Measurements from ENCODE around the gene PTPN6.

Gene PTPN6

DNA sequence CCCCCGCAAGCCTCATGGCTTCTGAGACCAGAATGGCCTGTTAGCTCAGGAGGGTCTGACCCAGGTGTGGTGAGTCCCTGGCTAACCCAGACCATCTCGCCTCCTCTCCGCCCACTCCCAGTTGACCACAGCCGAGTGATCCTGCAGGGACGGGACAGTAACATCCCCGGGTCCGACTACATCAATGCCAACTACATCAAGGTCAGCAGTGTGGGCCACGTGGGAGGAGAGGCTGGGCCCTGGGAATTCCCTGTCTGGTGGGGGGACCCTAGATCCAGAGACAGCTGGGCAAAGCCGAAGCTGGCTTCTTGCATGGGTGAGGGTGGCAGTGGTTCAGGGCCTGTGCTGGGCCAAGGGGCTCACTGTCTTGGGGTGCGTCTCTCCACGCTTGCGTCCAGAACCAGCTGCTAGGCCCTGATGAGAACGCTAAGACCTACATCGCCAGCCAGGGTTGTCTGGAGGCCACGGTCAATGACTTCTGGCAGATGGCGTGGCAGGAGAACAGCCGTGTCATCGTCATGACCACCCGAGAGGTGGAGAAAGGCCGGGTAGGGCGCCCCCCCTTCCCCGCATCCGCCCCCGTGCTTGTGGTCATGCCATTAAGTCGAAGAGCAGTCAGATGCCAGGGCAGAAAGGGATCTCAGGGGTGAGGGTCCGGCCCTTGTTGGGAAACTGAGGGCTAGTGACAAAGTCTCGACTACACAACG, 5.0 kb downstream of the PTPN6 start:
- TF ChIP-seq, protein P1, sequence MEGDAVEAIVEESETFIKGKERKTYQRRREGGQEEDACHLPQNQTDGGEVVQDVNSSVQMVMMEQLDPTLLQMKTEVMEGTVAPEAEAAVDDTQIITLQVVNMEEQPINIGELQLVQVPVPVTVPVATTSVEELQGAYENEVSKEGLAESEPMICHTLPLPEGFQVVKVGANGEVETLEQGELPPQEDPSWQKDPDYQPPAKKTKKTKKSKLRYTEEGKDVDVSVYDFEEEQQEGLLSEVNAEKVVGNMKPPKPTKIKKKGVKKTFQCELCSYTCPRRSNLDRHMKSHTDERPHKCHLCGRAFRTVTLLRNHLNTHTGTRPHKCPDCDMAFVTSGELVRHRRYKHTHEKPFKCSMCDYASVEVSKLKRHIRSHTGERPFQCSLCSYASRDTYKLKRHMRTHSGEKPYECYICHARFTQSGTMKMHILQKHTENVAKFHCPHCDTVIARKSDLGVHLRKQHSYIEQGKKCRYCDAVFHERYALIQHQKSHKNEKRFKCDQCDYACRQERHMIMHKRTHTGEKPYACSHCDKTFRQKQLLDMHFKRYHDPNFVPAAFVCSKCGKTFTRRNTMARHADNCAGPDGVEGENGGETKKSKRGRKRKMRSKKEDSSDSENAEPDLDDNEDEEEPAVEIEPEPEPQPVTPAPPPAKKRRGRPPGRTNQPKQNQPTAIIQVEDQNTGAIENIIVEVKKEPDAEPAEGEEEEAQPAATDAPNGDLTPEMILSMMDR (IDR thresholded peaks at IDR 0.05) = no peak
- no peak for TF ChIP-seq ZFX (IDR thresholded peaks at IDR 0.05; ENCODE audit: borderline replicate concordance)
- H3K27ac ChIP-seq = no peak overlapping the region

DNA sequence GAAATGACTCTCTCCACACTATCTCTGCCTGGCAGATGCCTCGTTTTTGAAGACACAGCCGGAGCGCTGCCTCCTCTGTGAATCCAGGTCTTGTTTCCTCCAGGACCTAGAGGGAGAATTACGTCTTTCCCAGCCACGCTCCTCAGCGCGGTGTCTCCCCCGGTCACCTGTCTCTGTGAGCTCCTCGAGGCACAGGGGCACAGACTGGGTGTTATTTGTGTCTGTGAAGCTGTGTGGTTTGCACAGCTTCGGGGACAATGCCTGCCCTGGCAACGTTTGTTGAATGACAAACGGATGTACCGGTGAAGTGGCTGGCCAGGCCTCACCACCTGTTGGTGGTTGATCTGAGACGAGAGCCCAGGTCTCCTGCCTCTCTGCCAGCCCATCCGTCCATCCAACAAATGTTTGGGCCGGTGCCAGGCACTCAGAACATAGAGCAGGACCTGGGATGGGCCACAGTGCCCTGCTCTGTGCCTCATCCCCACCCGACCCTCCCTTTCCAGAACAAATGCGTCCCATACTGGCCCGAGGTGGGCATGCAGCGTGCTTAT, 6.1 kb downstream of the PTPN6 start:
- TF ChIP-seq ZFX (IDR thresholded peaks at IDR 0.05; ENCODE audit: borderline replicate concordance) = no peak
- TF ChIP-seq, protein P1 (IDR thresholded peaks at IDR 0.05) = no peak
- H3K27ac ChIP-seq = no peak overlapping the region

- H3K27ac ChIP-seq = no peak overlapping the region
- no peak for TF ChIP-seq ZFX (IDR thresholded peaks at IDR 0.05; ENCODE audit: borderline replicate concordance)
- TF ChIP-seq, protein P1 (IDR thresholded peaks at IDR 0.05) = no peak
These were observed 6.8 kb downstream of the PTPN6 start for GRCh38 chr12:6957741-6958608.

DNA sequence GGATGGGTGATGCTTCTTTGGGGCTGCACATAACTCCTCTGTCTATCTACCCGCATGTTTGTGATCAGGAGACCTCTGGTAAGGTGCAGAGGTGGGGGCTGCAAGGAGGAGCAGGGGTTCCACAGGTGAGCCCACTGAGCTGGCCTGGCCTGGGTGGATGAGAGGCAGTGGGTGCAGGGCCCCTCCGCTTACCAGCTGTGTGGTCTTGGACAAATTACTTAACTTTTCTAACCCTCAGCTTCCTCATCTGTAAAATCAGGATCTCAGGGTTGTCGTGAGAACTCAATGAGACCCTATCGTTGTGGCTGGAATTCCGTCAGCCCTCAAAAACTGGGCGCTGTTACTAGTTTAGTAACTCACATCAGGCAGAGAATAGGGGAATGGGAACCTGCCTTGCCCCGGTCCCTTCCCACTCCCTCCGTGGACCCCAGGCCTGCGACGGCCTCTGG, 7.5 kb downstream of the PTPN6 start:
- TF ChIP-seq, protein P1 (IDR thresholded peaks at IDR 0.05) = no peak
- no peak for TF ChIP-seq ZFX (IDR thresholded peaks at IDR 0.05; ENCODE audit: borderline replicate concordance)
- H3K27ac ChIP-seq = no peak overlapping the region

DNA sequence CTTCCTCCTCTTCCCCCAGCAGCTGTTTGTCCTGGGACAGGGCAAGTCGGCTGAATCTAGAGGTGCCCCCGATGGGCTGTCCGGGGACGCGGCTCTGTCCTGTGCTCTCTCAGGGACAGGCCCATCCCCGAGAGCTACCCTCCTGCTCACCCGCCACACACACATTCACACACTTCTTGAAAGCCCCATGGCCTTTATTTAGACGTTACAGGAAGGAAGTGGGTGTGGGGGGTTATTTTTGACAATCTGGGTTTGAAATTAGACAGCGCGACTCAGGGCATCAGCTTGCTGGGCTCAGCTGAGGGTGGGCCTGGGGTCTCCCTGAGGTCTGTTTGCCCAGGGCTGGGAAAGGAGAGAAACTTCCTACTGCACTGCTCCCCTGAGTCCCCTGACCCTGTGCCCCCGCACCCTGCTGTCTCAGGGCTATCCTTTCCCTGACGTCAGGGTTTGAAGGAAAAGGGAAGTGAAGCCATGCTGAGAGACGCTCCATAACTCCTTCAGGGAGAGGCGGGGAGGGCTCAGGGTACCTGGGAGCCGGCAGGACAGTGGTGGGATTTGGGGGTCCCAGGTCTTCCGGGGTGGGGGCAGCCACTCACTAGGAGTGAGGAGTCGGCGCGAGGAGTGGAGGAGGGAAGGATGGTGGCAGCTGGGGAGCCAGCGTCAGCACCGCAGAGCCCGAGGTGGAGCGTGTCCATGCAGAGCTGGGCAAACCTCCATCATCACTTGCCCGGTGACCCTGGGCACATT, 8.1 kb downstream of the PTPN6 start:
- TF ChIP-seq, protein P1 (IDR thresholded peaks at IDR 0.05) = no peak
- TF ChIP-seq ZFX (IDR thresholded peaks at IDR 0.05; ENCODE audit: borderline replicate concordance) = no peak
- no peak overlapping the region for H3K27ac ChIP-seq

DNA sequence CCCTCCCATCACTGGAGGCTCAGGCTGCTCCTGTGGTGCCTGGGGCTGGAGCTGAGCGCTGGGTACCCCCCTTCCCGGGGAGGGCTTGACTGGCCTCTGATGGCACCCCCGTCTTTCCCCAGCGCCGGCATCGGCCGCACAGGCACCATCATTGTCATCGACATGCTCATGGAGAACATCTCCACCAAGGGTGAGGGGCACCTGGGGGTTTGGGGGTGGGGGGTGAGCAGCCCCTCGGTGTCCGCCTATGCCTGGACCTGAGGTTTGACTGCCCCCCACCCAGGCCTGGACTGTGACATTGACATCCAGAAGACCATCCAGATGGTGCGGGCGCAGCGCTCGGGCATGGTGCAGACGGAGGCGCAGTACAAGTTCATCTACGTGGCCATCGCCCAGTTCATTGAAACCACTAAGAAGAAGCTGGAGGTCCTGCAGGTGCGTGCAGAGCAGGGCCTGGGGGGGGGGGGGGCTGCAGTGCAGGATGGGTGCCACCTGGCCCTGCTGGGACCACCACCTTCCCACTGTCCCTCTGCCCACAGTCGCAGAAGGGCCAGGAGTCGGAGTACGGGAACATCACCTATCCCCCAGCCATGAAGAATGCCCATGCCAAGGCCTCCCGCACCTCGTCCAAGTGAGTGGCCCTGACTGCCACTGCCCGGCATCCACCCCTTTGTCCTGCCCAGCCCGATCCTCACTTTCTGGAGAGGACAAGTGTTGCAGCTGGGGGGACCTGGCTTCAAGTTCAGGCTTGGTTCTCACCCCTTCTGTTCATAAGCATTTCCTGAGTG, 8.8 kb downstream of the PTPN6 start:
- no peak for TF ChIP-seq ZFX (IDR thresholded peaks at IDR 0.05; ENCODE audit: borderline replicate concordance)
- TF ChIP-seq, protein P1 (IDR thresholded peaks at IDR 0.05) = no peak

More for the DNA sequence above, 8.8 kb downstream of the PTPN6 start:
- peak overlapping the region; percentile 100 for H3K27ac ChIP-seq

Measured in 22Rv1 (cell line).